H1 (cell line): ENCODE results near the gene ILDR2.

ENCODE experiments used
- CBX8 ChIP-seq: fragments of 300-800, 300-1000 bp; sonication (generic); IDR thresholded peaks from 2 replicates; pipeline ENCODE4 v1.7.1; 2016; ENCODE audit warnings: low read depth, low read length, borderline replicate concordance
- CTCF ChIP-seq, 3 experiments: IDR thresholded peaks; 1 replicate in 2 of 3; 2 replicates in 1 of 3; pipeline versions ENCODE4 v1.5.1 to v1.6.1; 2011; ENCODE audit warnings: low read length in 3 of 3, mild to moderate bottlenecking in 3 of 3, inconsistent platforms in 2 of 3, low read depth in 1 of 3, moderate library complexity in 1 of 3; ENCODE audit not compliant: insufficient read depth in 1 of 3; ENCODE audit errors: control extremely low read depth in 1 of 3
- GABPA ChIP-seq: IDR thresholded peaks from 2 replicates; pipeline ENCODE4 v1.6.1; 2011; ENCODE audit warnings: mild to moderate bottlenecking, low read length, moderate library complexity, borderline replicate concordance; ENCODE audit not compliant: insufficient read depth
- RAD21 ChIP-seq, 2 experiments: IDR thresholded peaks in 1 of 2; conservative IDR thresholded peaks in 1 of 2; 2 replicates each; pipeline ENCODE4 v1.6.1; 2011; ENCODE audit warnings: low read depth in 2 of 2, low read length in 2 of 2, improper control_type of control experiment in 1 of 2, inconsistent platforms in 1 of 2, mild to moderate bottlenecking in 1 of 2, moderate library complexity in 1 of 2

DNA sequence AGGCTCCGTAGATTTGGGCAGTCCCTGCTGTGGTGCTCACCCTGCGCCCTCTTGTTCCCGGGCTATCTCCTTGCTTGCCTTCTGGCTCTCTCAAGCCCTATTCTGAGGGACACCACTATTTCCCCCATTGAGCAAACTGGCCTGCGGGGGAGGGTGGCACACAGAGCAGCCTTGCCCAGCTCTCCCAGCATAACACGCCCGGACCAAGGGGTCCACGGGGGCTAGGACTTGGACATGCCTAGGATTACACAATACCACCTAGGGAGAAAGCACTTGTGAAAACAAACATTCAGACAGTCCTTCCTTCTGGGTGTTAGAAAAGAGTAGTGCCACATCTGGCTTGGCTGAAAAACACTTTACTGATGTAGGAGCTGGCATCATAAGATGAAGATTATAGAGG is 106.7 kb downstream of the ILDR2 start:
- no peak for TF ChIP-seq CTCF (IDR thresholded peaks at IDR 0.05; ENCODE audit: control extremely low read depth in 1 of 3, insufficient read depth in 1 of 3, low read depth in 1 of 3, low read length in 3 of 3)
- TF ChIP-seq GABPA = no peak
- no peak for TF ChIP-seq CBX8
- TF ChIP-seq RAD21 (IDR thresholded peaks at IDR 0.05 in 1 of 2, conservative IDR thresholded peaks at IDR 0.05 in 1 of 2; ENCODE audit: low read depth in 2 of 2, low read length in 2 of 2) = no peak
